SU-DHL-6 (cell line): ENCODE data around the gene DDX51.

Experiments
- H2AFZ ChIP-seq: fragments of 200-600 bp; sonication (generic); 2 replicates; pipeline ENCODE4 v1.6.1; 2014; ENCODE audit warnings: low read depth, mild to moderate bottlenecking, moderate library complexity, mixed read lengths, antibody characterized with exemption, low read length; ENCODE audit not compliant: severe bottlenecking
- H3F3A ChIP-seq: fragments of 200-600 bp; shearing (Covaris generic); 2 replicates; pipeline ENCODE4 v1.6.0; 2016; ENCODE audit warnings: antibody characterized with exemption, mild to moderate bottlenecking; ENCODE audit not compliant: insufficient read depth
- H3K27ac ChIP-seq: fragments of 200-600 bp; sonication (generic); 2 replicates; pipeline ENCODE4 v1.5.1; 2016; ENCODE audit warnings: low read depth, mild to moderate bottlenecking, low read length, moderate library complexity, mixed read lengths
- H3K27me3 ChIP-seq: fragments of 200-600 bp; sonication (generic), shearing (Covaris generic); 2 replicates; pipeline ENCODE4 v1.6.0; 2014; ENCODE audit warnings: mild to moderate bottlenecking, low read length
- H3K36me3 ChIP-seq: fragments of 200-600 bp; sonication (generic); 2 replicates; pipeline ENCODE4 v1.6.1; 2014; ENCODE audit warnings: mild to moderate bottlenecking, low read length, mixed read lengths
- H3K4me2 ChIP-seq: fragments of 300-600, 200-600 bp; shearing (Covaris generic), sonication (generic); 2 replicates; pipeline ENCODE4 v1.6.0; 2014; ENCODE audit warnings: low read length, low read depth, mild to moderate bottlenecking; ENCODE audit not compliant: poor library complexity, severe bottlenecking
- H3K4me3 ChIP-seq: fragments of 200-600 bp; sonication (generic); 2 replicates; pipeline ENCODE4 v1.5.1; 2014; ENCODE audit warnings: antibody characterized with exemption, low read length, mild to moderate bottlenecking, mixed read lengths; ENCODE audit not compliant: insufficient read depth, poor library complexity, severe bottlenecking
- H3K79me2 ChIP-seq: fragments of 200-600 bp; sonication (generic); 2 replicates; pipeline ENCODE4 v1.6.1; 2014; ENCODE audit warnings: mild to moderate bottlenecking, low read length, moderate library complexity; ENCODE audit not compliant: insufficient read depth
- H3K9ac ChIP-seq: fragments of 200-600 bp; sonication (generic); 2 replicates; pipeline ENCODE4 v1.7.0; 2014; ENCODE audit warnings: mild to moderate bottlenecking, low read length
- H3K9me2 ChIP-seq: fragments of 200-600 bp; sonication (generic); replicated peaks from 2 replicates; pipeline ENCODE4 v1.6.1; 2014; ENCODE audit warnings: low read length; ENCODE audit not compliant: insufficient read depth
- H3K9me3 ChIP-seq: fragments of 200-600 bp; sonication (generic); 2 replicates; pipeline ENCODE4 v1.6.1; 2014; ENCODE audit warnings: low read length, mixed read lengths; ENCODE audit not compliant: insufficient read depth
- H4K20me1 ChIP-seq: fragments of 200-600 bp; sonication (generic); 2 replicates; pipeline ENCODE4 v1.6.1; 2014; ENCODE audit warnings: low read depth, mild to moderate bottlenecking, antibody characterized with exemption, low read length, moderate library complexity, mixed read lengths
- EZH2phosphoT487 ChIP-seq: fragments of 200-600 bp; sonication (generic), shearing (Covaris generic); conservative IDR thresholded peaks from 2 replicates; pipeline ENCODE4 v1.6.1; 2018; ENCODE audit warnings: mild to moderate bottlenecking, antibody characterized with exemption, low read length, moderate library complexity, mixed read lengths
- TF ChIP-seq, protein P1 (sequence below): fragments of 200-600 bp; sonication (generic); IDR thresholded peaks from one replicate; pipeline ENCODE4 v1.5.1; 2017; ENCODE audit warnings: antibody characterized with exemption, mild to moderate bottlenecking, low read length, moderate library complexity; ENCODE audit not compliant: insufficient read depth, poor library complexity, severe bottlenecking

The DDX51 gene

DNA sequence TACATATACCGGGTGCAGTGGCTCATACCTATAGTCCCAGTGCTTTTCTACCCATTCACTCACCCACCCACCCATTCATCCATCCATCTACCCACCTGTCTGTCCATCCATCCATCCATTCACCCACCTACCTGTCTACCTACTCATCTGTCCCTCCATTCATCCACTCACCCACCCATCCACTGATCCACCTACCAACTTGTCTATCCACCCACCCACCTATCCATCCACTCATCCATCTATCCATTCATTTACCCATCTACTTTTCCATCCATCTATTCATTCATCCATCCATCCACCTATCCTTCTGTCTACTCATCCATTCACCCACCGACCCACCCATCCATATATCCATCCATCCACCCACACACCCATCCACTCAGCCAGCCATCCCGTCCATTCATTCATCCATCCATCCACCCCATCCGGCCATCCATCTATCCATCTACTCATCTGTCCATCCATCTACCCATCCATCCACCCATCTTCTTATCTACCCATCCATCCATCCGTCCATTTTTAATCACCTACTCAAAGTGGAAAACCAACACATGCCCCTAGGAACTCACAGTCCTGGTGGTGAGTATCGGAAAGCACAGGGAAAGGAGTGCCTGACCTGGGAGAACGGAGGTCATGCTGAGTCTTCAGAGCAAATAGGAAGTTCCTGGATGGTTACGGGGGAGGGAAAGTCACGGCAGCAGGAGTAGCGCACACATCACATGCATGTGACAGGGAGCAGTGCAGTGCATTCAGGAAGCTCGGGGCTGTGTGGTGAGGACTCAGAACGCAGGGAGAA lies 20.0 kb downstream of the DDX51 start:
- no peak overlapping the region for H3K9ac ChIP-seq
- H2AFZ ChIP-seq = no peak overlapping the region
- no peaks in the 10 kb centered on the region for H3K9me3 ChIP-seq
- H3K9me2 ChIP-seq = no peaks in the 10 kb centered on the region
- no peak overlapping the region for H3K27ac ChIP-seq
- TF ChIP-seq, protein P1, sequence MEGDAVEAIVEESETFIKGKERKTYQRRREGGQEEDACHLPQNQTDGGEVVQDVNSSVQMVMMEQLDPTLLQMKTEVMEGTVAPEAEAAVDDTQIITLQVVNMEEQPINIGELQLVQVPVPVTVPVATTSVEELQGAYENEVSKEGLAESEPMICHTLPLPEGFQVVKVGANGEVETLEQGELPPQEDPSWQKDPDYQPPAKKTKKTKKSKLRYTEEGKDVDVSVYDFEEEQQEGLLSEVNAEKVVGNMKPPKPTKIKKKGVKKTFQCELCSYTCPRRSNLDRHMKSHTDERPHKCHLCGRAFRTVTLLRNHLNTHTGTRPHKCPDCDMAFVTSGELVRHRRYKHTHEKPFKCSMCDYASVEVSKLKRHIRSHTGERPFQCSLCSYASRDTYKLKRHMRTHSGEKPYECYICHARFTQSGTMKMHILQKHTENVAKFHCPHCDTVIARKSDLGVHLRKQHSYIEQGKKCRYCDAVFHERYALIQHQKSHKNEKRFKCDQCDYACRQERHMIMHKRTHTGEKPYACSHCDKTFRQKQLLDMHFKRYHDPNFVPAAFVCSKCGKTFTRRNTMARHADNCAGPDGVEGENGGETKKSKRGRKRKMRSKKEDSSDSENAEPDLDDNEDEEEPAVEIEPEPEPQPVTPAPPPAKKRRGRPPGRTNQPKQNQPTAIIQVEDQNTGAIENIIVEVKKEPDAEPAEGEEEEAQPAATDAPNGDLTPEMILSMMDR = no peak
- TF ChIP-seq EZH2phosphoT487 = no peak
- H4K20me1 ChIP-seq = no peaks in the 10 kb centered on the region
- H3K36me3 ChIP-seq = peaks cover 36% of the 10 kb centered on the region
- peaks cover 6% of the 10 kb centered on the region; the same call in 1 of the 2 replicates for H3F3A ChIP-seq
- no peaks in the 10 kb centered on the region for H3K79me2 ChIP-seq
- H3K4me2 ChIP-seq = no peak overlapping the region
- no peak overlapping the region for H3K4me3 ChIP-seq
- H3K27me3 ChIP-seq = no peaks in the 10 kb centered on the region

DNA sequence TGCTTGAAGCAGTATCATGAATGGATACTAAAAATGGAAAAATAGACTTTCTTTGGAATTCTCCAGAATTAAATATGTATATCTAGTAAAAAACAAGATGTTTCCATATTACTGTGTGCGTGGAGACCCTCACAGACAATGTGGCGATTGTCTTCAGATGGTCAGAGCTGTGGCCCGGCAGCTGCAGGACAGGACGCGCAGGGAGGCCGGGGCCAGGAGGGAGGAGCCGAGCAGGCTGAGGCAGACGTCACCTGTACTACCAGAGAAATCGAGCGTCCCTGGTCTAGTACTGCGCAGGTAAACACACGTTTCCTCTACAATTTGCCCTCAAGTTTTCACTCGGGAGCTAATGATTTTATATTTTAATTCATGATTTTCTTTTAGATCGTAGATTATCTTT lies 22.8 kb downstream of the DDX51 start:
- no peak overlapping the region for H3K9ac ChIP-seq
- peaks cover 14% of the 10 kb centered on the region; the same call in 1 of the 2 replicates for H3K36me3 ChIP-seq
- TF ChIP-seq, protein P1 = no peak
- no peak for TF ChIP-seq EZH2phosphoT487
- H3K27ac ChIP-seq = no peak overlapping the region
- no peak overlapping the region for H3K4me2 ChIP-seq
- no peak overlapping the region for H2AFZ ChIP-seq
- no peaks in the 10 kb centered on the region for H3K9me3 ChIP-seq
- H3K79me2 ChIP-seq = no peaks in the 10 kb centered on the region
- H3F3A ChIP-seq = no peaks in the 10 kb centered on the region
- no peak overlapping the region for H3K4me3 ChIP-seq
- no peaks in the 10 kb centered on the region for H3K27me3 ChIP-seq
- no peaks in the 10 kb centered on the region for H4K20me1 ChIP-seq
- no peaks in the 10 kb centered on the region for H3K9me2 ChIP-seq

DNA sequence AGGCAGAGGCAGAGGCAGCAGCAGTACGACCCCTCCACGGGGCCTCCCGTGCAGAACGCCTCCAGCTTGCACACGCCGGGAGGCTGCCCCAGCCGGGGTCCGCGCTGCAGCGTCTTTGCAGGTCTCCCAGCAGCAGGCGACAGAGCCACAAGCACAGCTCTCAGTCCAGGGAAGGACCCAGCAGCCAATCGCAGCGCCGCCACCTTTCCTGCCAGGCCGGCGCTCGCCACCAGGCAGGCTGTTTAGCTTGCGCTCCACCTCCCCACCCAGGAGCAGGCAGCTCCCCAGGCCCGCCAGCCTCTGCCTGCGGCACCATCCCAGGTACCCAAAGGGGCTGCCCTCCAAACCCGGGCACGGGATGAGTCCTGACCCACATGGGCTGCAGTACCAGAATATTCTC lies 25.2 kb downstream of the DDX51 start:
- H3K4me2 ChIP-seq = no peak overlapping the region
- H3K36me3 ChIP-seq = peaks cover 9% of the 10 kb centered on the region; the same call in 1 of the 2 replicates
- no peak overlapping the region for H3K9ac ChIP-seq
- H3K9me3 ChIP-seq = no peaks in the 10 kb centered on the region
- H3K4me3 ChIP-seq = no peak overlapping the region
- H3K27me3 ChIP-seq = no peaks in the 10 kb centered on the region
- no peak overlapping the region for H2AFZ ChIP-seq
- no peaks in the 10 kb centered on the region for H4K20me1 ChIP-seq
- TF ChIP-seq, protein P1 = no peak
- no peak for TF ChIP-seq EZH2phosphoT487
- no peaks in the 10 kb centered on the region for H3F3A ChIP-seq
- no peaks in the 10 kb centered on the region for H3K9me2 ChIP-seq
- H3K27ac ChIP-seq = no peak overlapping the region
- H3K79me2 ChIP-seq = no peaks in the 10 kb centered on the region
